GM06990 (cell line): ENCODE measurements around the gene MYOG.

Source experiments
- DNase-seq: peaks from one replicate; pipeline ENCODE4 v3.0.0-alpha.2; 2011; ENCODE audit not compliant: insufficient read length; ENCODE audit errors: extremely low read depth
- H3K27me3 ChIP-seq: replicated peaks from 2 replicates; pipeline ENCODE4 v1.6.0; 2011; ENCODE audit warnings: low read length; ENCODE audit not compliant: control insufficient read depth, insufficient read depth
- H3K36me3 ChIP-seq: 2 replicates; pipeline ENCODE4 v1.5.1; 2011; ENCODE audit warnings: low read length; ENCODE audit not compliant: control insufficient read depth, insufficient read depth
- H3K4me3 ChIP-seq: replicated peaks from 2 replicates; pipeline ENCODE4 v1.5.1; 2011; ENCODE audit warnings: low read depth, mild to moderate bottlenecking, control low read depth, low read length
- CTCF ChIP-seq: IDR thresholded peaks from 2 replicates; pipeline ENCODE4 v1.5.1; 2011; ENCODE audit warnings: low read length, control low read depth, mild to moderate bottlenecking, inconsistent platforms; ENCODE audit not compliant: insufficient read depth, poor library complexity, severe bottlenecking

MYOG gene

GRCh38 chr1:203040513-203041275 lies 45.1 kb downstream of the MYOG start:
- H3K27me3 ChIP-seq: no peaks in the 10 kb centered on the region
- H3K4me3 ChIP-seq: no peak overlapping the region
- no peak for TF ChIP-seq CTCF
- no peak for DNase-seq
- H3K36me3 ChIP-seq: no peaks in the 10 kb centered on the region; the same call in 1 of the 2 replicates

- TF ChIP-seq CTCF: peak; percentile 29
- no peak for DNase-seq
- Histone ChIP-seq H3K4me3 (no peak overlapping the region), H3K27me3 (no peaks in the 10 kb centered on the region), H3K36me3 (no peaks in the 10 kb centered on the region; the same call in 1 of the 2 replicates)
Measured at GRCh38 chr1:203039609-203040512, 46.0 kb downstream of the MYOG start.

- Histone ChIP-seq H3K27me3 (no peaks in the 10 kb centered on the region), H3K4me3 (no peak overlapping the region), H3K36me3 (no peaks in the 10 kb centered on the region; the same call in 1 of the 2 replicates)
- no peak for DNase-seq
- peak; percentile 92 for TF ChIP-seq CTCF
Measured at GRCh38 chr1:203038891-203039608, 46.8 kb downstream of the MYOG start.

- Histone ChIP-seq H3K4me3 (no peak overlapping the region), H3K36me3 (no peaks in the 10 kb centered on the region; the same call in 1 of the 2 replicates), H3K27me3 (no peaks in the 10 kb centered on the region)
- DNase-seq: no peak
- no peak for TF ChIP-seq CTCF
Measured at GRCh38 chr1:203038217-203038741, 47.5 kb downstream of the MYOG start.

- Histone ChIP-seq H3K36me3 (no peaks in the 10 kb centered on the region; the same call in 1 of the 2 replicates), H3K4me3 (no peak overlapping the region), H3K27me3 (no peaks in the 10 kb centered on the region)
- TF ChIP-seq CTCF: no peak
- no peak for DNase-seq
Measured at GRCh38 chr1:203037509-203038190, 48.2 kb downstream of the MYOG start.
